Activated T-cell treated with anti-CD3 and anti-CD28 coated beads, Interleukin-2, amount 50 U/mL, for 72 hours (primary cell): ENCODE results near the gene KCNN2. TPM values are rescaled to one million over a fixed set of nuclear protein-coding genes. Genes with fewer than 3 reads are reported as not detected.
"Not testable (repeated sequence)": the region's sequence is repeated elsewhere in the genome, so short reads cannot be mapped to it uniquely, and the experiment has no call there.

Experiments used
- ATAC-seq, 2 donors: fragments of 150-1000 bp; cut with Tn5 transposase; replicated peaks in 1 of 2; 2 replicates each; pipeline ENCODE4 v1.10.0; 2021; ENCODE audit warnings: moderate library complexity in 2 of 2, mild to moderate bottlenecking in 1 of 2
- DNase-seq, 2 donors: peaks; one replicate each; pipeline ENCODE4 v3.0.0; 2021 to 2022; ENCODE audit warnings: mixed read lengths in 1 of 2
- H3K27ac Mint-ChIP-seq: one replicate; pipeline ENCODE4 v1.8.0; 2022; ENCODE audit warnings: mild to moderate bottlenecking, moderate library complexity, mixed read lengths
- H3K27me3 Mint-ChIP-seq: one replicate; pipeline ENCODE4 v1.8.0; 2022; ENCODE audit warnings: low read depth, mixed read lengths
- H3K36me3 Mint-ChIP-seq, 2 donors: one replicate each; pipeline ENCODE4 v1.8.0; 2022; ENCODE audit warnings: mixed read lengths in 2 of 2, mild to moderate bottlenecking in 1 of 2; ENCODE audit not compliant: insufficient read depth in 2 of 2
- H3K4me1 Mint-ChIP-seq: one replicate; pipeline ENCODE4 v1.8.0; 2022; ENCODE audit warnings: low read depth, mixed read lengths
- H3K4me3 Mint-ChIP-seq, 2 donors: one replicate each; pipeline ENCODE4 v1.8.0; 2022; ENCODE audit warnings: mild to moderate bottlenecking in 2 of 2, mixed read lengths in 2 of 2, moderate library complexity in 2 of 2
- H3K9me3 Mint-ChIP-seq, 2 donors: one replicate each; pipeline ENCODE4 v1.8.0; 2022; ENCODE audit warnings: mixed read lengths in 2 of 2
- total RNA-seq, 2 donors: library from RNA; stranded (reverse); gene quantifications; one replicate each; pipeline ENCODE4 v1.2.3, GENCODE V29; 2022

KCNN2 gene
- total RNA-seq, 2 donors from 2014 or later, result not detected

- Mint-ChIP-seq H3K36me3 (no peaks in the 10 kb centered on the region), H3K27me3 (no peaks in the 10 kb centered on the region), H3K9me3 (no peaks in the 10 kb centered on the region), H3K27ac (no peak overlapping the region), H3K4me3 (no peak overlapping the region), H3K4me1 (no peaks in the 10 kb centered on the region)
- ATAC-seq, result no peak
- DNase-seq, result no peak
Measured at GRCh38 chr5:114416254-114416653, 54.4 kb downstream of the KCNN2 start.

GRCh38 chr5:114417519-114417918 lies 55.6 kb downstream of the KCNN2 start:
- no peak overlapping the region for H3K27ac Mint-ChIP-seq
- no peak overlapping the region for H3K4me3 Mint-ChIP-seq
- no peaks in the 10 kb centered on the region for H3K9me3 Mint-ChIP-seq
- H3K27me3 Mint-ChIP-seq, result no peaks in the 10 kb centered on the region
- H3K36me3 Mint-ChIP-seq, result no peaks in the 10 kb centered on the region
- DNase-seq, result no peak
- no peak for ATAC-seq
- H3K4me1 Mint-ChIP-seq, result no peaks in the 10 kb centered on the region

GRCh38 chr5:114418176-114419066 lies 56.6 kb downstream of the KCNN2 start:
- no peaks in the 10 kb centered on the region for H3K4me1 Mint-ChIP-seq
- DNase-seq (no peak), ATAC-seq (no peak)
- H3K27ac Mint-ChIP-seq, result no peak overlapping the region
- H3K9me3 Mint-ChIP-seq, result no peaks in the 10 kb centered on the region
- no peaks in the 10 kb centered on the region for H3K27me3 Mint-ChIP-seq
- H3K4me3 Mint-ChIP-seq, result no peak overlapping the region
- no peaks in the 10 kb centered on the region for H3K36me3 Mint-ChIP-seq

- ATAC-seq (no peak), DNase-seq (no peak)
- Mint-ChIP-seq H3K9me3 (no peaks in the 10 kb centered on the region), H3K36me3 (no peaks in the 10 kb centered on the region), H3K27me3 (no peaks in the 10 kb centered on the region), H3K4me3 (no peak overlapping the region), H3K4me1 (no peaks in the 10 kb centered on the region), H3K27ac (no peak overlapping the region)
Measured at GRCh38 chr5:114419067-114419388, 57.2 kb downstream of the KCNN2 start.

GRCh38 chr5:114419959-114420358 lies 58.1 kb downstream of the KCNN2 start:
- H3K4me1 Mint-ChIP-seq, result no peaks in the 10 kb centered on the region
- DNase-seq (no peak), ATAC-seq (no peak)
- no peaks in the 10 kb centered on the region for H3K36me3 Mint-ChIP-seq
- no peak overlapping the region for H3K27ac Mint-ChIP-seq
- H3K4me3 Mint-ChIP-seq, result no peak overlapping the region
- H3K27me3 Mint-ChIP-seq, result no peaks in the 10 kb centered on the region
- no peaks in the 10 kb centered on the region for H3K9me3 Mint-ChIP-seq

- no peaks in the 10 kb centered on the region for H3K27me3 Mint-ChIP-seq
- H3K9me3 Mint-ChIP-seq, result no peaks in the 10 kb centered on the region
- DNase-seq (no peak), ATAC-seq (no peak)
- no peaks in the 10 kb centered on the region for H3K4me1 Mint-ChIP-seq
- H3K27ac Mint-ChIP-seq, result no peak overlapping the region
- no peaks in the 10 kb centered on the region for H3K36me3 Mint-ChIP-seq
- H3K4me3 Mint-ChIP-seq, result no peak overlapping the region
Measured at GRCh38 chr5:114427204-114427603, 65.3 kb downstream of the KCNN2 start.

- no peaks in the 10 kb centered on the region for H3K4me1 Mint-ChIP-seq
- no peak for DNase-seq
- H3K27ac Mint-ChIP-seq, result no peak overlapping the region
- H3K4me3 Mint-ChIP-seq, result no peak overlapping the region
- no peaks in the 10 kb centered on the region for H3K36me3 Mint-ChIP-seq
- ATAC-seq, result no peak
- no peaks in the 10 kb centered on the region for H3K9me3 Mint-ChIP-seq
- H3K27me3 Mint-ChIP-seq, result no peaks in the 10 kb centered on the region
Measured at GRCh38 chr5:114430532-114430931, 68.7 kb downstream of the KCNN2 start.

- not testable (repeated sequence) for H3K4me3 Mint-ChIP-seq, H3K36me3 Mint-ChIP-seq, H3K27ac Mint-ChIP-seq, H3K9me3 Mint-ChIP-seq, H3K4me1 Mint-ChIP-seq, DNase-seq, H3K27me3 Mint-ChIP-seq, ATAC-seq
Measured at GRCh38 chr5:114432684-114433083, 70.8 kb downstream of the KCNN2 start.

GRCh38 chr5:114434396-114435219 lies 72.7 kb downstream of the KCNN2 start:
- Mint-ChIP-seq H3K27ac (no peak overlapping the region), H3K4me3 (no peak overlapping the region), H3K9me3 (no peaks in the 10 kb centered on the region), H3K4me1 (no peaks in the 10 kb centered on the region), H3K27me3 (no peaks in the 10 kb centered on the region), H3K36me3 (no peaks in the 10 kb centered on the region)
- DNase-seq (no peak), ATAC-seq (no peak)

GRCh38 chr5:114435220-114435481 lies 73.3 kb downstream of the KCNN2 start:
- H3K27ac Mint-ChIP-seq, result no peak overlapping the region
- no peak for ATAC-seq

GRCh38 chr5:114435885-114436299 lies 74.0 kb downstream of the KCNN2 start:
- DNase-seq, result no peak
- no peak overlapping the region for H3K27ac Mint-ChIP-seq
- no peak overlapping the region for H3K4me3 Mint-ChIP-seq
- H3K27me3 Mint-ChIP-seq, result no peaks in the 10 kb centered on the region
- H3K9me3 Mint-ChIP-seq, result no peaks in the 10 kb centered on the region
- H3K4me1 Mint-ChIP-seq, result no peaks in the 10 kb centered on the region
- no peaks in the 10 kb centered on the region for H3K36me3 Mint-ChIP-seq
- no peak for ATAC-seq

More at GRCh38 chr5:114435220-114435481, 73.3 kb downstream of the KCNN2 start:
- H3K36me3 Mint-ChIP-seq, result no peaks in the 10 kb centered on the region
- H3K4me3 Mint-ChIP-seq, result no peak overlapping the region
- H3K9me3 Mint-ChIP-seq, result no peaks in the 10 kb centered on the region
- DNase-seq, result no peak
- H3K4me1 Mint-ChIP-seq, result no peaks in the 10 kb centered on the region
- no peaks in the 10 kb centered on the region for H3K27me3 Mint-ChIP-seq

GRCh38 chr5:114437936-114438335 lies 76.1 kb downstream of the KCNN2 start:
- Mint-ChIP-seq H3K27me3 (no peaks in the 10 kb centered on the region), H3K9me3 (no peaks in the 10 kb centered on the region), H3K4me3 (no peak overlapping the region), H3K27ac (no peak overlapping the region), H3K36me3 (no peaks in the 10 kb centered on the region), H3K4me1 (no peaks in the 10 kb centered on the region)
- DNase-seq (no peak), ATAC-seq (no peak)

- DNase-seq, result no peak
- no peaks in the 10 kb centered on the region for H3K9me3 Mint-ChIP-seq
Measured at GRCh38 chr5:114438471-114438870, 76.6 kb downstream of the KCNN2 start.

More at GRCh38 chr5:114438471-114438870, 76.6 kb downstream of the KCNN2 start:
- Mint-ChIP-seq H3K27ac (no peak overlapping the region), H3K4me3 (no peak overlapping the region), H3K27me3 (no peaks in the 10 kb centered on the region), H3K36me3 (no peaks in the 10 kb centered on the region), H3K4me1 (no peaks in the 10 kb centered on the region)
- ATAC-seq, result no peak
